ENCODE results near the gene CLASP2. TPM values are rescaled to one million over a fixed set of nuclear protein-coding genes. Genes with fewer than 3 reads are reported as not detected.

The CLASP2 gene
- total RNA-seq, 1 donor from 2014 or later, result 114 TPM

GRCh38 chr3:33729993-33730392, 11.9 kb upstream of the CLASP2 start:
- H3K9me3 ChIP-seq (ENCODE audit: control insufficient read depth in 3 of 3, low read length in 3 of 3), result no peaks in the 10 kb centered on the region
- H3K4me3 ChIP-seq (ENCODE audit: low read length in 3 of 3), result no peak overlapping the region
- H3K9ac ChIP-seq (ENCODE audit: low read depth in 1 of 3, low read length in 3 of 3), result no peak overlapping the region
- H3K4me1 ChIP-seq (ENCODE audit: control insufficient read depth in 3 of 3, insufficient read depth in 3 of 3, low read length in 3 of 3), result no peaks in the 10 kb centered on the region
- no peak overlapping the region for H3K27ac ChIP-seq (ENCODE audit: low read depth, low read length)
- H3K27me3 ChIP-seq (ENCODE audit: control insufficient read depth in 3 of 3, insufficient read depth in 3 of 3, low read length in 3 of 3), result peaks cover 0 to 2% (median 0%) of the 10 kb centered on the region in 3 donors
- H3K36me3 ChIP-seq (ENCODE audit: control insufficient read depth in 3 of 3, insufficient read depth in 3 of 3, low read length in 3 of 3), result no peaks in the 10 kb centered on the region

- peaks cover 0 to 2% (median 0%) of the 10 kb centered on the region in 3 donors for H3K27me3 ChIP-seq (ENCODE audit: control insufficient read depth in 3 of 3, insufficient read depth in 3 of 3, low read length in 3 of 3)
- H3K36me3 ChIP-seq (ENCODE audit: control insufficient read depth in 3 of 3, insufficient read depth in 3 of 3, low read length in 3 of 3), result no peaks in the 10 kb centered on the region
- no peaks in the 10 kb centered on the region for H3K9me3 ChIP-seq (ENCODE audit: control insufficient read depth in 3 of 3, low read length in 3 of 3)
- no peak overlapping the region for H3K4me3 ChIP-seq (ENCODE audit: low read length in 3 of 3)
- H3K4me1 ChIP-seq (ENCODE audit: control insufficient read depth in 3 of 3, insufficient read depth in 3 of 3, low read length in 3 of 3), result no peaks in the 10 kb centered on the region
- H3K27ac ChIP-seq (ENCODE audit: low read depth, low read length), result no peak overlapping the region
- no peak overlapping the region for H3K9ac ChIP-seq (ENCODE audit: low read depth in 1 of 3, low read length in 3 of 3)
Observed at GRCh38 chr3:33724256-33724655, 6.2 kb upstream of the CLASP2 start.

GRCh38 chr3:33722626-33723370, 4.7 kb upstream of the CLASP2 start:
- Histone ChIP-seq H3K9me3 (ENCODE audit: control insufficient read depth in 3 of 3, low read length in 3 of 3) (no peaks in the 10 kb centered on the region), H3K36me3 (ENCODE audit: control insufficient read depth in 3 of 3, insufficient read depth in 3 of 3, low read length in 3 of 3) (no peaks in the 10 kb centered on the region), H3K4me3 (ENCODE audit: low read length in 3 of 3) (no peak overlapping the region), H3K9ac (ENCODE audit: low read depth in 1 of 3, low read length in 3 of 3) (no peak overlapping the region), H3K27ac (ENCODE audit: low read depth, low read length) (no peak overlapping the region), H3K27me3 (ENCODE audit: control insufficient read depth in 3 of 3, insufficient read depth in 3 of 3, low read length in 3 of 3) (peaks cover 0 to 2% (median 0%) of the 10 kb centered on the region in 3 donors), H3K4me1 (ENCODE audit: control insufficient read depth in 3 of 3, insufficient read depth in 3 of 3, low read length in 3 of 3) (no peaks in the 10 kb centered on the region)

- Histone ChIP-seq H3K9me3 (ENCODE audit: control insufficient read depth in 3 of 3, low read length in 3 of 3) (no peaks in the 10 kb centered on the region), H3K27me3 (ENCODE audit: control insufficient read depth in 3 of 3, insufficient read depth in 3 of 3, low read length in 3 of 3) (no peaks in the 10 kb centered on the region), H3K9ac (ENCODE audit: low read depth in 1 of 3, low read length in 3 of 3) (no peak overlapping the region), H3K27ac (ENCODE audit: low read depth, low read length) (no peak overlapping the region), H3K4me3 (ENCODE audit: low read length in 3 of 3) (no peak overlapping the region), H3K36me3 (ENCODE audit: control insufficient read depth in 3 of 3, insufficient read depth in 3 of 3, low read length in 3 of 3) (no peaks in the 10 kb centered on the region), H3K4me1 (ENCODE audit: control insufficient read depth in 3 of 3, insufficient read depth in 3 of 3, low read length in 3 of 3) (peaks cover 0 to 2% (median 0%) of the 10 kb centered on the region in 3 donors)
Observed at GRCh38 chr3:33722191-33722590, 4.1 kb upstream of the CLASP2 start.

GRCh38 chr3:33718595-33718907, 497 bp upstream of the CLASP2 start:
- H3K36me3 ChIP-seq (ENCODE audit: control insufficient read depth in 3 of 3, insufficient read depth in 3 of 3, low read length in 3 of 3), result no peaks in the 10 kb centered on the region
- peak overlapping the region; percentile 90 for H3K27ac ChIP-seq (ENCODE audit: low read depth, low read length)
- H3K9me3 ChIP-seq (ENCODE audit: control insufficient read depth in 3 of 3, low read length in 3 of 3), result no peaks in the 10 kb centered on the region
- peak overlapping the region; percentile 84 to 91 (median 90) for H3K4me3 ChIP-seq (ENCODE audit: low read length in 3 of 3)
- peak overlapping the region; percentile 88 to 91 (median 88) for H3K9ac ChIP-seq (ENCODE audit: low read depth in 1 of 3, low read length in 3 of 3)
- no peaks in the 10 kb centered on the region for H3K27me3 ChIP-seq (ENCODE audit: control insufficient read depth in 3 of 3, insufficient read depth in 3 of 3, low read length in 3 of 3)
- H3K4me1 ChIP-seq (ENCODE audit: control insufficient read depth in 3 of 3, insufficient read depth in 3 of 3, low read length in 3 of 3), result peaks cover 0 to 10% (median 6%) of the 10 kb centered on the region in 3 donors

- peak overlapping the region; percentile 84 to 91 (median 90) for H3K4me3 ChIP-seq (ENCODE audit: low read length in 3 of 3)
- no peaks in the 10 kb centered on the region for H3K27me3 ChIP-seq (ENCODE audit: control insufficient read depth in 3 of 3, insufficient read depth in 3 of 3, low read length in 3 of 3)
- H3K27ac ChIP-seq (ENCODE audit: low read depth, low read length), result peak overlapping the region; percentile 90
- peak overlapping the region; percentile 88 to 91 (median 88) for H3K9ac ChIP-seq (ENCODE audit: low read depth in 1 of 3, low read length in 3 of 3)
- H3K9me3 ChIP-seq (ENCODE audit: control insufficient read depth in 3 of 3, low read length in 3 of 3), result no peaks in the 10 kb centered on the region
- peaks cover 0 to 10% (median 6%) of the 10 kb centered on the region in 3 donors for H3K4me1 ChIP-seq (ENCODE audit: control insufficient read depth in 3 of 3, insufficient read depth in 3 of 3, low read length in 3 of 3)
- no peaks in the 10 kb centered on the region for H3K36me3 ChIP-seq (ENCODE audit: control insufficient read depth in 3 of 3, insufficient read depth in 3 of 3, low read length in 3 of 3)
Observed at GRCh38 chr3:33717616-33717865, 513 bp downstream of the CLASP2 start.

GRCh38 chr3:33716227-33716626, 1.8 kb downstream of the CLASP2 start:
- no peaks in the 10 kb centered on the region for H3K36me3 ChIP-seq (ENCODE audit: control insufficient read depth in 3 of 3, insufficient read depth in 3 of 3, low read length in 3 of 3)
- H3K9me3 ChIP-seq (ENCODE audit: control insufficient read depth in 3 of 3, low read length in 3 of 3), result no peaks in the 10 kb centered on the region
- no peak overlapping the region for H3K27ac ChIP-seq (ENCODE audit: low read depth, low read length)
- peak overlapping the region in 1 of 3 donors; percentile 84 for H3K4me3 ChIP-seq (ENCODE audit: low read length in 3 of 3)
- H3K27me3 ChIP-seq (ENCODE audit: control insufficient read depth in 3 of 3, insufficient read depth in 3 of 3, low read length in 3 of 3), result no peaks in the 10 kb centered on the region
- peaks cover 0 to 10% (median 6%) of the 10 kb centered on the region in 3 donors for H3K4me1 ChIP-seq (ENCODE audit: control insufficient read depth in 3 of 3, insufficient read depth in 3 of 3, low read length in 3 of 3)
- peak overlapping the region in 1 of 3 donors; percentile 7 for H3K9ac ChIP-seq (ENCODE audit: low read depth in 1 of 3, low read length in 3 of 3)

- H3K36me3 ChIP-seq (ENCODE audit: control insufficient read depth in 3 of 3, insufficient read depth in 3 of 3, low read length in 3 of 3), result no peaks in the 10 kb centered on the region
- peaks cover 0 to 3% (median under 1%) of the 10 kb centered on the region in 3 donors for H3K4me1 ChIP-seq (ENCODE audit: control insufficient read depth in 3 of 3, insufficient read depth in 3 of 3, low read length in 3 of 3)
- H3K9me3 ChIP-seq (ENCODE audit: control insufficient read depth in 3 of 3, low read length in 3 of 3), result no peaks in the 10 kb centered on the region
- no peak overlapping the region for H3K4me3 ChIP-seq (ENCODE audit: low read length in 3 of 3)
- no peak overlapping the region for H3K9ac ChIP-seq (ENCODE audit: low read depth in 1 of 3, low read length in 3 of 3)
- no peak overlapping the region for H3K27ac ChIP-seq (ENCODE audit: low read depth, low read length)
- no peaks in the 10 kb centered on the region for H3K27me3 ChIP-seq (ENCODE audit: control insufficient read depth in 3 of 3, insufficient read depth in 3 of 3, low read length in 3 of 3)
Observed at GRCh38 chr3:33711100-33711499, 7.0 kb downstream of the CLASP2 start.

- H3K27me3 ChIP-seq (ENCODE audit: control insufficient read depth in 3 of 3, insufficient read depth in 3 of 3, low read length in 3 of 3), result no peaks in the 10 kb centered on the region
- no peak overlapping the region for H3K27ac ChIP-seq (ENCODE audit: low read depth, low read length)
Observed at GRCh38 chr3:33706056-33706455, 12.0 kb downstream of the CLASP2 start.

GRCh38 chr3:33704891-33705290, 13.2 kb downstream of the CLASP2 start:
- no peak overlapping the region for H3K4me3 ChIP-seq (ENCODE audit: low read length in 3 of 3)
- no peak overlapping the region for H3K27ac ChIP-seq (ENCODE audit: low read depth, low read length)
- no peak overlapping the region for H3K9ac ChIP-seq (ENCODE audit: low read depth in 1 of 3, low read length in 3 of 3)
- H3K36me3 ChIP-seq (ENCODE audit: control insufficient read depth in 3 of 3, insufficient read depth in 3 of 3, low read length in 3 of 3), result no peaks in the 10 kb centered on the region
- H3K27me3 ChIP-seq (ENCODE audit: control insufficient read depth in 3 of 3, insufficient read depth in 3 of 3, low read length in 3 of 3), result no peaks in the 10 kb centered on the region
- H3K4me1 ChIP-seq (ENCODE audit: control insufficient read depth in 3 of 3, insufficient read depth in 3 of 3, low read length in 3 of 3), result no peaks in the 10 kb centered on the region
- H3K9me3 ChIP-seq (ENCODE audit: control insufficient read depth in 3 of 3, low read length in 3 of 3), result peaks cover 0 to 3% (median 0%) of the 10 kb centered on the region in 3 donors

More at GRCh38 chr3:33706056-33706455, 12.0 kb downstream of the CLASP2 start:
- no peaks in the 10 kb centered on the region for H3K36me3 ChIP-seq (ENCODE audit: control insufficient read depth in 3 of 3, insufficient read depth in 3 of 3, low read length in 3 of 3)
- H3K9ac ChIP-seq (ENCODE audit: low read depth in 1 of 3, low read length in 3 of 3), result no peak overlapping the region
- peaks cover 0 to 3% (median 0%) of the 10 kb centered on the region in 3 donors for H3K9me3 ChIP-seq (ENCODE audit: control insufficient read depth in 3 of 3, low read length in 3 of 3)
- no peaks in the 10 kb centered on the region for H3K4me1 ChIP-seq (ENCODE audit: control insufficient read depth in 3 of 3, insufficient read depth in 3 of 3, low read length in 3 of 3)
- no peak overlapping the region for H3K4me3 ChIP-seq (ENCODE audit: low read length in 3 of 3)
